LNCaP clone FGC (cell line): ENCODE results near the gene ARHGAP10.
A peak's percentile ranks its signal among the peaks of the same experiment; 100 is the strongest.

Source experiments
- DNase-seq: peaks from one replicate; pipeline ENCODE4 v3.0.0-alpha.2; 2011; ENCODE audit warnings: low read depth
- H3K4me3 ChIP-seq: 2 replicates; pipeline ENCODE4 v1.5.1; 2011; ENCODE audit warnings: mild to moderate bottlenecking, low read depth, low read length, control low read depth
- TF ChIP-seq, protein P1 (sequence below): IDR thresholded peaks from 2 replicates; pipeline ENCODE4 v1.5.1; 2012; ENCODE audit warnings: mild to moderate bottlenecking; ENCODE audit not compliant: control insufficient read depth, insufficient read depth; ENCODE audit errors: extremely low read depth

The ARHGAP10 gene

GRCh38 chr4:148112231-148112982, 380.5 kb downstream of the ARHGAP10 start:
- TF ChIP-seq, protein P1, sequence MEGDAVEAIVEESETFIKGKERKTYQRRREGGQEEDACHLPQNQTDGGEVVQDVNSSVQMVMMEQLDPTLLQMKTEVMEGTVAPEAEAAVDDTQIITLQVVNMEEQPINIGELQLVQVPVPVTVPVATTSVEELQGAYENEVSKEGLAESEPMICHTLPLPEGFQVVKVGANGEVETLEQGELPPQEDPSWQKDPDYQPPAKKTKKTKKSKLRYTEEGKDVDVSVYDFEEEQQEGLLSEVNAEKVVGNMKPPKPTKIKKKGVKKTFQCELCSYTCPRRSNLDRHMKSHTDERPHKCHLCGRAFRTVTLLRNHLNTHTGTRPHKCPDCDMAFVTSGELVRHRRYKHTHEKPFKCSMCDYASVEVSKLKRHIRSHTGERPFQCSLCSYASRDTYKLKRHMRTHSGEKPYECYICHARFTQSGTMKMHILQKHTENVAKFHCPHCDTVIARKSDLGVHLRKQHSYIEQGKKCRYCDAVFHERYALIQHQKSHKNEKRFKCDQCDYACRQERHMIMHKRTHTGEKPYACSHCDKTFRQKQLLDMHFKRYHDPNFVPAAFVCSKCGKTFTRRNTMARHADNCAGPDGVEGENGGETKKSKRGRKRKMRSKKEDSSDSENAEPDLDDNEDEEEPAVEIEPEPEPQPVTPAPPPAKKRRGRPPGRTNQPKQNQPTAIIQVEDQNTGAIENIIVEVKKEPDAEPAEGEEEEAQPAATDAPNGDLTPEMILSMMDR: no peak
- no peak overlapping the region for H3K4me3 ChIP-seq
- no peak for DNase-seq

DNA sequence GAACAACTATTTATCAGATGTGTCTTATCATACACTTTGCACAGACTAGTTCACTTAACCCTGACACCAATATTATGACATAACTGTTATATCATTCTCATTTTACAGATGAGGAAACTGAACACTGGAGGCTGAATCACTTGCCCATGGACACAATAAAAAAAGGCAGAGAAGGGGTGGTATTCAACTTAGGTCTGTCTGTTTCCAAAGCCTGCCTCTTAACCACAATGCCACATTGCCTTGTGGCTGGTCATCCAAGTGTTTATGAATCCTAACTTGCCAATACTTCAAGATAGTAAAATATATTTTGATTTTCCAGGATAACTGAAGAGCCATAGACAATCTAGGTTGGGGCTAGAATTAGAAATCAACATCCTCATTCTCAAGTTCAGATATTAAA, 382.5 kb downstream of the ARHGAP10 start:
- TF ChIP-seq, protein P1: no peak
- H3K4me3 ChIP-seq: no peak overlapping the region
- DNase-seq: no peak

DNA sequence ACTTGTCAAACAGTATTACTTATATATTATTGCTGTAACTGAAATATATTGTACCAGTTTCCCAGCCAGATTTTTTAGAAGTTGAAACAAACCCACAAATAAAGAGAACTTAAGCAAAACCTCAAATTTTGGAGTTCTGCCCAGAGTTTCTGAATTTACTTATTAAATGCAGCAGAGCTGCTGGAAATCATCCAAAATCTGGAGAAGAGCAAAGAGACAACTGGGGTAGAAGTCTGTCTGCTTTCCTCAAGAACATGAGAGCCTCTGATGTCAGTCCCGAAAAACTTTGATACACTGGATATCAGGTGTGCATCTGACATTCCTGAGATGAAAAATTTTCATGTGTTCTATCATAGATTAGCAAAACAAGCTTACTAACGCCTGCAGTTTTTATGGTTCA, 384.4 kb downstream of the ARHGAP10 start:
- no peak overlapping the region for H3K4me3 ChIP-seq
- TF ChIP-seq, protein P1: no peak
- DNase-seq: peak; percentile 75

DNA sequence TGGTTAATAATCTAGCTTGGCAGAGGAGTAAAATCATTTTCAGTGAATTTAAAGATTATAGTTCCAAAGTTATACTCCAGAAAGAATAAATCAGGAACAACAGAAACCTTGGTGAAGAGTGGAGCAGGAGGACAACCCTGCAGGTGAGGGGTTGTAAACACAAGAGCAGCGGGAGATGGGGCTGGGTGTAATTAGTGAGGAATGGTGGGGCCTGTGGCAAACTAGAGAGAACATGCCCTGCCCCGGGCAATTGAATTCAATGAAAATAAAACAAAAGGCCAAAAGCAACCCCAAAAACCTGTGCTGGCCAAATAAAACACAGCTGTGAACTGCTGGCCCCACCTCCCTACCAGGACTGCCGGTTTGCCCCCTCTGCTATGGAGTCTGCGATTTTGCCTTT, 385.1 kb downstream of the ARHGAP10 start:
- no peak overlapping the region for H3K4me3 ChIP-seq
- DNase-seq: no peak
- TF ChIP-seq, protein P1: no peak

GRCh38 chr4:148118179-148118578, 386.3 kb downstream of the ARHGAP10 start:
- no peak for DNase-seq
- no peak overlapping the region for H3K4me3 ChIP-seq
- TF ChIP-seq, protein P1: no peak

- TF ChIP-seq, protein P1: no peak
- DNase-seq: no peak
- no peak overlapping the region for H3K4me3 ChIP-seq
These were observed 386.7 kb downstream of the ARHGAP10 start for GRCh38 chr4:148118633-148119032.

GRCh38 chr4:148120216-148120615, 388.3 kb downstream of the ARHGAP10 start:
- TF ChIP-seq, protein P1: no peak
- H3K4me3 ChIP-seq: no peak overlapping the region
- no peak for DNase-seq
